HG02678 (cell line): Measurements from ENCODE around the gene RPL15.

Experiments used
- ATAC-seq: cut with Tn5 transposase; IDR thresholded peaks from one replicate; pipeline ENCODE4 v1.9.1; 2021; ENCODE audit warnings: mild to moderate bottlenecking, moderate library complexity; ENCODE audit not compliant: unreplicated experiment

Gene RPL15

GRCh38 chr3:23959135-23959900, 42.4 kb downstream of the RPL15 start:
- ATAC-seq: no peak

GRCh38 chr3:23960649-23961048, 43.7 kb downstream of the RPL15 start:
- no peak for ATAC-seq

- no peak for ATAC-seq
These were observed 44.1 kb downstream of the RPL15 start for GRCh38 chr3:23961066-23961465.

GRCh38 chr3:23961913-23962312, 45.0 kb downstream of the RPL15 start:
- no peak for ATAC-seq

- no peak for ATAC-seq
These were observed 47.8 kb downstream of the RPL15 start for GRCh38 chr3:23964537-23965235.

GRCh38 chr3:23966328-23966727, 49.4 kb downstream of the RPL15 start:
- no peak for ATAC-seq

- no peak for ATAC-seq
These were observed 51.7 kb downstream of the RPL15 start for GRCh38 chr3:23968463-23969184.

- ATAC-seq: no peak
These were observed 52.5 kb downstream of the RPL15 start for GRCh38 chr3:23969393-23969792.
